HG02852 (cell line): Measurements from ENCODE around the gene CLEC17A.
A peak's percentile ranks its signal among the peaks of the same experiment; 100 is the strongest.
"Not testable (repeated sequence)": the region's sequence is repeated elsewhere in the genome, so short reads cannot be mapped to it uniquely, and the experiment has no call there.

Experiments
- ATAC-seq: cut with Tn5 transposase; IDR thresholded peaks from one replicate; pipeline ENCODE4 v1.9.1; 2021; ENCODE audit warnings: mild to moderate bottlenecking, moderate library complexity; ENCODE audit not compliant: unreplicated experiment

Gene CLEC17A

DNA sequence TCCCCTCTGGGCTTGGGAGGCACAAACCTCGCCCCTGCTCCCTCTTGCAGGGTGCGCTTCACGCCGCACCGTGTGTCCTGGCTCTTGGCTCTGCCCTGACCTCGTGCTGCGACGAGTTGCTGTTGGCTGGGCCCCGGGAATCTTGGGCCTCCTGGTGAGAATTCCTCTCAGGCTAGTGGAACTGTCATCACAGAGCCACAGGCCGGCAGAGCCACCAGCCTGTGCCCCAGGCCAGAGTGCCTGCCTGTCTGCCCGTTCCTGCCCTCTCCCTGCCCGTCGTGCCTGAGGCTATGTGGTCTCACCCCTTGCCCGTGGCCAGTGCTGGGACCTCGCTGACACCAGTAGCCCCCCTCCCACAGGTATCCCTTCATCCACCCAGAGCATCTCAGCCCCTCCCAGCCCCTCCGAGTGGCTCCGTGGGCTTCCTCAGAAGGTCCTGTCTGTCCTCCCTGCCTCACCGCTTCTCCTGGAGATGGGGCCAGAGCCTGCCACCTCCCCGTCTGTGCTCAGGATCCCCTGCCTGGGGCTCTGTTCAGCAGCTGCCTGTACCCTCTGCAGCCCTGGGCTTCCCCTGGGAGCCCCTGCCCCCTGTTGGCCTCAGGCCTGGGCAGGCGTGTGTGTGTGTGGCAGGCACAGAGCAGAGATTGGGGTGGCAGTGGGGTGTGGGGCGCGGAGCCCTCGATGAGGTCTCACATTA is 24.4 kb upstream of the CLEC17A start:
- no peak for ATAC-seq

DNA sequence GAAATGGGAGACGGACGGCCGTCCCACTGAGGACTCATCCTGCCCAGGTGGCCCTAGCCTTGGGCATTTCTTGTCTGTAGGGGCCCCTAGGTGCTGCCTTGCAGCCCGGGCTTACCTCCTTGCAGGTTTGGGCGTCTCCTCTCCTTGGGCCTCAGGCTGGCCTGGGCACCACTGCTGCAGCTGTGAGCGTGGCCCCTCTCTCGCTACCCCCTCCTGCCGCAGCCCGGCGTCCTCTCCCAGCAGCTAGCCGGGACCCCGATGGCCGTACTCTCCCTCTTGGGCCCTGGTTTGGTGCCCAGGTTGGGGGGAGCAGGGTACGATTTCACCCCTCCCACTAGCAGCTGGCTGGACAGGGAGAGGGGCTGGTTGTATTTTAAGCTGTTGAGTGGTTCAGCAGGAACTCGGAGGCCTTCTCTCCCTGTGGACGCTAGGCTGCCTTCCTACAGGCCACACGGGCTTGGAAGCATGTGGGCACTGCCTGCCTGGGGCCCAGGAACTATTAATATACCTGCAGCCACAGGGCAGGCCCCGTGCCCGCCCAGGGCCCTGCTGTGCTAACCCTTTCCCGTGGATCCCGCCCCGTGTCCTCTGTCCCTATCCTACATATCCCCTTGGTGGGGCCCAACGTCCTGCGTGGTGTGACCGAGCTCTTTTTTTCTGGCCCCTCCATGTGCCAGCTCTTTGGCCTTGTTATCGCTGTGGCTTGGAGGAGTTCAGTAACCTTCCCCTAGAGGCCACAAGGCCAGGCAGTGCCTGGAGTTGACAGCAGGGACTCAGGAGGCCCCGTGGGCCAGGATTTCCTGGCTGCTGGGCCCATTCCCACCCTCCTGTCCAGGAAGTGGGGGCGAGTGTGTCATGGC is 22.7 kb upstream of the CLEC17A start:
- ATAC-seq, result no peak

DNA sequence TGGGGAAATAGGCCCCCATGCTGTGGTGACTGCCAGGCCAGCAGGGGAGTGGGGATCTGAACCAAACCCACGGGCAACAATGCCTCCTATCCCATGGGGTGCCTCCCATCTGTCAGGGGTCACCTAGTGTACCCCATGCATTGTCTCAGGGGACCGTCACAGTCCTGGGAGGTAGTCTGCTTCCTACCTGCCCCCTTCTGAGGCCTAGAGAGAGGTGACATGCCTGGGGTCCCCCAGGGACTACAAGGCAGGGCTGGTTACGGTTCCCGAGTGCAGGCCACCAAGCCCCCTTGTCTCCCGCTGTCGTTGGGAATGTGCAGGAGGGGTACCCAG is 22.1 kb upstream of the CLEC17A start:
- ATAC-seq, result no peak

DNA sequence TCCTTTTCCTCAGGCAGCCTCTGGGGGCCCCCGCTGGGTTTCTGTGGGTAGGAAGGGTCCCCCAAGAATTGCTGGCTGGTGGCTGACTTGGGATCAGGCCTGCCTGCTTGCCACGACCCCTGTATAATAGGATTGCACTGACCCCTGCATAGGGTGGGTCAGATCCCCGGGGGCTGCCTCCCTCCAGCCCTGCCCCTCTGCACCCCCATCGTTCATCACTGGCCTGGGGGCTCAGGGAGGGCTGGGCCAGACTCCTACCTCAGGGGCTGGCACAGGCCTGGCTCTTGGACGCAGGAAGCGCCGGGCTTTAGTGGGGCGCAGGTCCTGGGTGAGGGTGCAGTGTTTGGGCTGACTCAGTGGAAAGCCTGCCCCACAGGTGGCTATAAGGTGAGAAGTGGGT is 21.6 kb upstream of the CLEC17A start:
- ATAC-seq, result no peak

DNA sequence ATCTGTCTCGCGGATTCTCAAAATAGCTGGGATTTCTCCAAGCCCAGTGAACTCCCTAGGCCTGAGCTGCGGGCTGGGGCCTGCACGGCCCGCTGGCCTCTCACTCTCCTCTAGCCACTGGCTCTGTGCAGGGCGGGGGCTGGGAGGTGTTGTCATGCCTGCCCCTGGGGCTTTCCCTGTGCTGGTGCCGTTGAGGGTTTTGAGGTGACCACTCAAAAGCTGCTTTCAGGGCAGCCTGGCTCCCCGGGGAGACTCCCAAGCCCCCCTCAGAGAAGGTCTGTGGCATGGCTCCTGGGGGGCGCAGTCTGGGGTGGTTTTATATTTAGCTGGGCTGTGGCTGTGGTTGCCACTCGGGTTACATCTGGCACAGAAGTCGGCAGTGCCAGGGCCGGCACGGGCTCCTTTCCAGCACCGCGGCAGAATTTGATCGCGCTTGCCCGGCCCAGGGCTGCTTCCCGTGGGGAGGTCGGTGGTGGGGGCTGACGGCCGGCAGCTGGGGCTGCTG is 21.0 kb upstream of the CLEC17A start:
- ATAC-seq, result no peak

DNA sequence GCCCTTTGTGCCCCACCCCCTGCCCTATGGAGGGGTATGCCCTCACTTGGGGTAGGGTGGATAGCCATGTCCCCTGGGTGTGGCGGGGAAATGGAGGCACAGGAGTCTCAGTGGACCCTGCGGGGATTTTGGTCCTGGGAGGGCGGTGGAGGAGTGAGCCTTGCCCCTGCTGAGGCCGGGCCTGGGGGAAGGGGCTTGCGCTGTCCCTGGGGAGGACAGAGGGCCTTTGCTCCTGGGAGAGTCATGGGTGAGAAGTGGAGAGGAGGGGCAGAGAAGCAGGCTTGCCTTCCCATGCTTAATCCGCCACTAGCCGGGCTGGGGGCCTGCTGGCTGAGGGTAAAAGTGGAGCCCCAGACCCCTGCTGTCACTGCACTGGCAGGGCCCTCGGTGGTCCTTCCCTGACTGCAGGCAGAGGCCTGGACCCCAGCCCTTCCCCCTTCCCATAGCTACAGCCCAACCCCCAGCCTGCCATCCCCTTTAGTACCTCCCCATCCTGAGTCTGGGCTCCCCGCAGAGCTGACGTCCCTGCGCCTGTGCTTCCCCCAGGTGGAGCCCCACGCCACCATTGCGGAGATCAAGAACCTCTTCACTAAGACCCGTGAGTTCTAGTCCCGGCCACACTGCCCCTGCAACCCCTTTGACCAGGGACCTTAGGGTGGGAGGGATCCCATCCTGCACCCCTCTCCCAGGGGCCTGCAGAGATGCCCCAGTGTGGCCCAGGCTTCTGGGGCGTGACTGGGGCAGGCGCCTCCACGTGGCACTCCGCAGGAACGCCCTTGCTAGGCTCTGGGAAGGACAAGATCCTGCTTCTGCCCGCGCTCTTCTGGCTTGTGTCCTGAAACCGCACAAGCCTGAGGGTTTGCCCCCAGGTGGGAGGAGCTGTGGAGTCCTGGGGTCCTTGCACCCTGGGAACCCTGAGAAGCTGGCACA is 20.0 kb upstream of the CLEC17A start:
- no peak for ATAC-seq

DNA sequence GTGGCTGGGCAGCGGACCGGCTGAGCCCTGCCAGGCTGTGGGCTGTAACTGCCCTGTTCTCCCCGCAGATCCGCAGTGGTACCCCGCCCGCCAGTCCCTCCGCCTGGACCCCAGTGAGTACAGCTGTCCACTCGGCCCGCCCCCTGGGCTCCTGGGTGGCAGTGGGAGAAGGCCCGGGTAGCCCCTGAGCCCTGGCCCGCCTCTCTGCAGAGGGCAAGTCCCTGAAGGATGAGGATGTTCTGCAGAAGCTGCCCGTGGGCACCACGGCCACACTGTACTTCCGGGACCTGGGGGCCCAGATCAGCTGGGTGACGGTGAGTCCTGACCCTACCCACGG is 19.3 kb upstream of the CLEC17A start:
- ATAC-seq, result no peak

DNA sequence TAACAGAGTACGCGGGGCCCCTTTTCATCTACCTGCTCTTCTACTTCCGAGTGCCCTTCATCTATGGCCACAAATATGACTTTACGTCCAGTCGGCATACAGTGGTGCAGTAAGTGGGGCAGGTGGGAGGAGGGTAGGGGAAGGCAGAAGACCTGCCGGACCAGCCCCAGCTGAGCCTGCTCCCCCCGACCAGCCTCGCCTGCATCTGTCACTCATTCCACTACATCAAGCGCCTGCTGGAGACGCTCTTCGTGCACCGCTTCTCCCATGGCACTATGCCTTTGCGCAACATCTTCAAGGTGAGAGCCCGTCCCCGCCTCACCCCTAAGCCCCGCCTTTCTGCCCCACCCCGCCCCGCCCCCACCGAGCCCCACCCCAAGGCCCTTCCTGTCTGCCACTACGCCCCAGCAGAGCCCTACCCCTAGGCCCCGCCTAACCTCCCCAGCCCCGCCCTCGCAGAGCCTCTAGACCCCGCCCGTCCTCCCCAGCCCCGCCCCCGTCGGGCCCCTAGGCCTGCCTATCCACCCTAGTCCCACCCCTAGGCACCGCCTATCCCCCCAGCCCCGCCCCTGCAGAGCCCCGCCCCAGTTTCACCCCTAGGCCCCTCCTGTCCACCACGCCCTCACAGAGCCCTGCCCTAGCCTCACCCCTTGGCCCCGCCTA is 18.8 kb upstream of the CLEC17A start:
- no peak for ATAC-seq

DNA sequence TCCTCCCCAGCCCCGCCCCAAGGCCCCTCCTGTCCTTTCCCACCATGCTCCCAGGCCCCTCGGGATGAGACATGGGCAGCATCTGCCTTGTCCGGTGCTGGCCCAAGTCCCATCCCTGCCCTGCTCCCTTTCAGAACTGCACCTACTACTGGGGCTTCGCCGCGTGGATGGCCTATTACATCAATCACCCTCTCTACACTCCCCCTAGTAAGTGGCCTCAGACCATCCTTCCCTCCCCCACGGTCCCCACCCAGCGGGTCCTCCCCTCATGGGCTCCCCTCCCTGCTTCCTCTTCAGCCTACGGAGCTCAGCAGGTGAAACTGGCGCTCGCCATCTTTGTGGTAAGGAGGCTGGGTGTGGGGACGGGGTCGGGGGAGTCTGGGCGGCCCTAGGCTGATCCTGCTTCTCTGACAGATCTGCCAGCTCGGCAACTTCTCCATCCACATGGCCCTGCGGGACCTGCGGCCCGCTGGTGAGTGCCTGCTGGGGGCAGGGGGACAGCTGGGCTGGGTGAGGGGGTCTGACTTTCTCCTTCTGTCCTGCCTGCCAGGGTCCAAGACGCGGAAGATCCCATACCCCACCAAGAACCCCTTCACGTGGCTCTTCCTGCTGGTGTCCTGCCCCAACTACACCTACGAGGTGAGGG is 18.1 kb upstream of the CLEC17A start:
- ATAC-seq, result not testable (repeated sequence)

DNA sequence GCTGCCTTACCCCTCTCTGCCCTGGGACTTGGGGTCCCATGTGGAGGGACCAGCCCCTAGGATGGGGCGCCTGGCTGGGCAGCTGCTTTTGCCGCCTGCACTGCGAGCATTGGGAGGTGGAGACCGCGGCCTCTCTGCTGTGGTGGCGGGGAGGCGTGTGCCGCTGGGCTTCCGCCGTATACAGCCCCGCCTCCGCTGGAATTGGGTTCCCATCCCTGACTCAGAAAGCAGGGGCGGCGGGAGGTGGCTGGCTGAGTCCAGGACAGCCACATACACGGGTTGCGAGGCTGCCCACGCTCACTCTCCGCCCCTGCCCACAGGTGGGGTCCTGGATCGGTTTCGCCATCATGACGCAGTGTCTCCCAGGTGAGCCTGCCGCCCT is 17.6 kb upstream of the CLEC17A start:
- ATAC-seq, result no peak

DNA sequence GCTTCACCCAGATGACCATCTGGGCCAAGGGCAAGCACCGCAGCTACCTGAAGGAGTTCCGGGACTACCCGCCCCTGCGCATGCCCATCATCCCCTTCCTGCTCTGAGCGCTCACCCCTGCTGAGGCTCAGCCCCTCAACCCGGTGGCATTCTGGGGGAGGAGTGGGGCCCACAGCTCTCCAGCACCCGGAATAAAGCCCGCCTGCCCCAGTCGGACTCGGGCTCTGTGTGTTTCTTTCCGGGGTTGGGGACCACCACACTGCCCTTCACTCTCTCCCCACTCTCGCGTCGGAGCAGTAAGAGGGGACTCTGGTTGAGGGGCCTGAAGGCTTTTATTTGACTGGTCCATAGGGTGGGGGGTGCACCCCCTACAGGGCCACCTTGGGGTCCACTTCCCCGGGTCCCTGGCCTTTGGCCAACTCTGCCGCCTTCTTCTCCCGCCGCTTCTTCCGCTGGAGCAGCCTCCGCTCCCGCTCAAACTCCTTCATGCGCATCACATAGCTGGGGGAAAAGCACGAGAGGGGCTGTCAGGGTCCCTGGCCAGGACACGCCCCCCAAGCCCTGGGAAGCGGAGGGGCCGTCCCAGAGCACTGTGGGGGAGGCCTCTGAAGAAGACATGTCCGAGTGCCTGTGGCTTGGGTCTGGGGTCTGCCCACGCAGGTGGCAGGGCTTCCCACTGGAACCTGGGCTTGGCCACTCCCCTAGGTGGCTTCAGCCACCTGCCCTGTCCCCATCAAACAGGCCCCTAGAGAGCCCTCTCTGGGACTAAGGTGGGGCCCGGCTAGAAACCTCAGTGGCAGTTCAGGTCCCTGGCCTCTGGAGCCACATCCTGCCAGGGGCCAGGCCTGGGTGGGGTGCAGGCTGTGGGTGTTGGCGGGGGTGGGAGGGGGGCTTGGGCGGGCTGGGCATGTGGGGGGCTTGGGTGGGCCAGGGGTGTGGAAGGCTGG is 16.8 kb upstream of the CLEC17A start:
- no peak for ATAC-seq

DNA sequence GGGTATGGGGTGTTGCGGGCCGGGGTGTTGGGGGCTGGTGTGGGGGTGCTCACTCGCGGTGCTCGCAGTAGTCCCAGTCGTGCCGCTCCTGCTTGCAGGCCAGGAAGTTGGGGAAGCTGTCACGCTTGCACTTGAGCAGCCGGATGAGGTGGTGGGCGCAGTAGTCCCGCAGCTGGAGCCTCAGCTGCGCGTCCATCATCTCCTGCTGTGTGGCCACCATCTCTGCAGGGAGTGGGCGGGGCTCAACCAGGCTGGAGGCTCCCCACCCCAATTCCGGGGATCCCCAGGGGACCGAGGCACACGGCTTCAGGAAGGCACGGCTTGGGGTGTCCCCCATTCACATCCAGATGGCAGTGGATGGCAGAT is 16.2 kb upstream of the CLEC17A start:
- no peak for ATAC-seq

DNA sequence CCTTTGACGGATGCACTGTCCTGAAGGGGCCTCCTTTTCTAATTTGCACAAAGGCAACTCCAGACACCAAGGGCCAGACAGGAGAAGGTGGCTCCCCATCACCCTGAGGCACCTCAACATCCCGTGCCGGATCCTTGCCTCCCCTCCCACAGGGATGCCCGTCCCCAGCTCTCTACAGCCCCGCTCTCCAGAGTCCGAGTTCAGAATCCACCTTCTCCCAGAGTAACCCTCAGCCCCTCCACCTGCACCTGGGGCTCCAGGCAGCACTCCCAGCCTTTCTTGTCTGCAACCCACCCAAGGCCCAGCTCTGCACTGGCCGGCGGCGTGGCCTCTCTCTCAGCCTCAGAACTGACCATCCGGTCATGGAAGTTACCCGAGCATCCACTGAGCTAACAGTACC is 15.8 kb upstream of the CLEC17A start:
- ATAC-seq, result no peak

DNA sequence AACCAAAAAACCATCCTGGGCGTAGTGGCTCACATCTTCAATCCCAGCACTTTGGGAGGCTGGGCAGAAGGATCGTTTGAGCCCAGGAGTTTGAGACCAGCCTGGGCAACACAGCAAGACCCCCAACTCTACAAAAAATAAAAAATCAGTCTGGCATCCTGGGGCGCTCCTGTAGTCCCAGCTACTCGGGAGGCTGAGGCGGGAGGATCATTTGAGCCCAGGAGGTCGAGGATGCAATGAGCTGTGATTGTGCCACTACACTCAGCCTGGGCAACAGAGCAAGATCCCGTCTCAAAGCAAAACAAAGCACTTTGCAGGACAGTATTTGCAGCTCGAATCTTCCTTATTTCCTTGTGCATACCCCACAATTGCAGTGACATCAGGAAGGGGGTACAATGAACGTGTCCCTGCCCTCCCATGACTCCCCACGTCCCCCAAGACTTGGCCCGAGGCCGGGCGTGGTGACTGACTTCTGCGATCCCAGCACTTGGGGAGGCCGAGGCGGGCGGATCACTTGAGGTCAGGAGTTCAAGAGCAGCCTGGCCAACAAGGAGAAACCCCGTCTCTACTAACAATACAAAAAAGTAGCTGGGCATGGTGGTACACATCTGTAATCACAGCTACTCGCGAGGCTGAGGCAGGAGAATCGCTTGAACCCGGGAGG is 11.9 kb upstream of the CLEC17A start:
- ATAC-seq, result no peak

DNA sequence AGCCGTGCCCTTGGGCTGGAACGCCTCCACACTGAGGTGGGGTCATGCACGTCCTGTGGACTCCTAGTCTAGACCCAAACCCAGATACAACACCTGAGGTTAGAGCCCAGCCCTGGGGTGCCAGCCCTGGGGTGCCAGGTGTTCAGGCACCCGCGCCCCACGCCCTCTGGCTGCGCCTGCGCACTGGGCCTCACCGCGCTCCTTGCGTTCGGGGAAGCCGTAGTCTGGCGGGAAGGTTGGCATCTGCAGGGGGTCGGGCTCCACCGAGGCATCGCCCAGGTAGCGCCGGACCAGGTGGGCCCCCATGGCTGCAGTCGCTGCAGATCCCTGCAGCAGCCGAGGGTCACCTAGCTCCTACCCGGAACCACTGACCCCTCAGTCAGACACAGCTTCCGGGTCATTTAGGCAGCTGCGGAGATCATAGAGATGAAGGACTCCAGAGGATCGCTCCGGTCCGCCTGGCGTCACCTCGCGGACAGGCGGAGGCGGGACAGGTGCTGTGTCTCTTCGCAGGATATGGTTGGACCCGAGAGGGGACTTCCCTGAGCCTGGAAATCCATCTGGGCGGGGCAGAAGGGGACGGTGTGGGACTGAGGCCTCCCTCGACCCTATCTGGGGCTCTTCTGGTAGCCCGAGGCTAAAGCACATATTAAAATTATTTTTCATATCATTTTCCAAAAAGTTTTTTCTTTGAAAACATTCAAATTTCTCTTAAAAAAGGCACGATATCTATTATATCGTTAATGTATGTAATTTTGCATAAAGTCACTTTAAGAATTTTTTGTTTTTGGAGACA is 11.0 kb upstream of the CLEC17A start, which contains the start of gene NDUFB7:
NDUFB7 (minus strand) TSS at position 372 of the 796 bp plus-strand sequence; CDS start at position 306, 66 bp downstream.
- peak; percentile 80 for ATAC-seq

DNA sequence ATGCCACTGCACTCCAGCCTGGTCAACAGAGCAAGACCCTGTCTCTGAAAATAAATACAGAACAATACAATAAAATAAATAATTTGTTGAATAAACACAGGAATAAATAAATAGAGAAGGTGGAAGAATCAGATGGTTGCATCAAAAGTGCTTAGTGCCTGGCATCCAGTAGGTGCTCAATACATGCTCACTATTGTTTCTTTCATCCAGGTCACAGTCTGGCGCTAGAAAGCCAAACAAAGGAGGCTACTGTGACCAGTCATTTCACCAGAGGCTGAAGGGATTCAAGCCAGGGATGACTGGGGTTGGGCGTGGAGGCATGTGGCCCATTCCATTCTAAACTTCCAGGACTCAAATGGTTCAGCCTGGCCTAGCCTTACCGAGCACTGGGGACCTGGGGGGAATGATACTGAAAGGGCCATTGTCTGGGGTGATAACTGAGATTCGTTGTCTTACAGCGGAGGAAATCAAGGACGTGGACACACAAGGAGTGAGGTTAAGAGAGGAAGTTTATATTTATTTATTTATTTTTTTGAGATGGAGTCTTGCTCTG is 7.4 kb upstream of the CLEC17A start:
- no peak for ATAC-seq

DNA sequence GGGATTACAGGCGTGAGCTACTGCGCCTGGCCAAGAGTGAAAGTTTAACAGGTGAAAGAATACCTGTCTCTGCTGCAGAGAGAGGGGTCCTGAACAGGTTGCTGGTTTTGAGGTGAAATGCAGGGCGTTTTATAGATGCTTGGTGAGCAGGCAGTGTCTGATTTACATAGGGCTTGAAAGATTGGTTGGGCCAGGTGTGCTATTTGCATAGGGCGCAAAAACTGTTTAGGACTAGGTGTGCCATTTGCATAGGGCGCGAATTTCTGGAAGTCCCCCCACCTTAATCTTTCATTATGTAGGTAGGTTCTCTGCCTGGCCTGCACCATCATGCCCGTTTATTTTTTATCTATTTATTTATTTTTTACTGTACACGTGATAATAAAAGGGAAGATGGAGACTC is 6.5 kb upstream of the CLEC17A start:
- no peak for ATAC-seq

DNA sequence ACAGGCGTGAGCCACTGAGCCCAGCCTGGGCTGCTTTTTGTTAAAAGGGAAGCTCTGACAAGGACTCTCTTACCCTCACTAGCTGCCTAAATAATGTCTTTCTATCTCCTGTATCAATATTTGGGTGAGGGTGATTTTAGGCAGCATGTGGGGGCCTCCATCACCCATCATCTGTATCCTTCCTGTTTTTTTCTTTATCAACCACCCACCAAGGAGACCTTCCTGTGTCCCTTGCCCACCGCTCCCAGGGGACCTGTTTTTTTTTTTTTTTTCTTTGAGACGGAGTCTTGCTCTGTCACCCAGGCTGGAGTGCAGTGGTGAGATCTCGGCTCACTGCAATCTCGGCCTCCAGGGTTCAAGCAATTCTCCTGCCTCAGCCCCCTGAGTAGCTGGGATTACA is 5.6 kb upstream of the CLEC17A start:
- ATAC-seq, result no peak
